Measurements from ENCODE around the gene ASB11. TPM values are rescaled to one million over a fixed set of nuclear protein-coding genes. Genes with fewer than 3 reads are reported as not detected.
A peak's percentile ranks its signal among the peaks of the same experiment; 100 is the strongest.

The ASB11 gene
- polyA plus RNA-seq, 1 donor (not counting 4 experiments of a cell fraction or from before 2014, with no cell fraction given): not detected

DNA sequence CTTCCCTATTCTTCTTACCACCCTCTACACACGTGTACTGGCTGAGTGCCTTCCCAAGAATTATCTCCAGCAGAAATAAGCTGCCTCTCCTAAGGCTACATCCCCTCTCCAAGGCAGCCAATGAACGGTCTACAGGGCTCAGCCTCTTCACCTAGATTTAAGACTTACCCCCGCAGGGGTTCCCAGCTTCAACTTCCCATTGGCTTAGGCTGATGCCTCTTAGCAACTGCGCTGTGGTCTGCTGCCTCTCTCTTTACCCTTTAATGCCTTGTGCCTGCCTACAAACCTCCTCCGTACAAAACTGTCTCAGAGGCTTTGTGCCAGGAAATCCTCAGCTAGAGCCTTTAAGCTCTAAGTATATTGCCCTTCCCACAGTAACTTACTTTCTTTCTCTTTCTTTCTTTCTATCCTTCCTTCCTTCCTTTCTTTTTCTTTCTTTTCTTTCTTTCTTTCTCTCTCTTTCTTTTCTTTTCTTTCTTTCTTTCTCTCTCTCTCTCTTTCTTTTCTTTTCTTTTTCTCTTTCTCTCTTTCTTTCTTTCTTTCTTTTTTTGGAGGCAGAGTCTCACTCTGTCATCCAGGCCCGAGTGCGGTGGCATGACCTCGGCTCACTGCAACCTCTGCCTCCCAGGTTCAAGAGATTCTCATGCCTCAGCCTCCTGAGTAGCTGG lies 35.0 kb upstream of the ASB11 start:
- no peaks in the 10 kb centered on the region for H3K36me3 ChIP-seq (ENCODE audit: control insufficient read depth in 2 of 2, extremely low read depth in 1 of 2, insufficient read depth in 2 of 2, low read length in 2 of 2)
- no peaks in the 10 kb centered on the region for H3K9me1 ChIP-seq (ENCODE audit: control insufficient read depth, extremely low read depth, insufficient read depth, low read length)
- H3K79me2 ChIP-seq (ENCODE audit: control insufficient read depth, insufficient read depth, low read length): no peaks in the 10 kb centered on the region
- no peak overlapping the region for H3K4me2 ChIP-seq (ENCODE audit: control insufficient read depth, extremely low read depth, insufficient read depth, low read depth, low read length)
- no peaks in the 10 kb centered on the region for H4K20me1 ChIP-seq (ENCODE audit: control insufficient read depth, extremely low read depth, insufficient read depth, low read length)
- H3K9me3 ChIP-seq (ENCODE audit: control insufficient read depth, low read depth, low read length): no peaks in the 10 kb centered on the region
- H2AFZ ChIP-seq (ENCODE audit: control insufficient read depth, low read length): no peak overlapping the region
- no peaks in the 10 kb centered on the region for H3K27me3 ChIP-seq (ENCODE audit: control insufficient read depth, extremely low read depth, insufficient read depth, low read length)
- no peaks in the 10 kb centered on the region for H3K4me1 ChIP-seq (ENCODE audit: control insufficient read depth, extremely low read depth, insufficient read depth, low read length)
- TF ChIP-seq CTCF (optimal IDR thresholded peaks at IDR 0.05 in 1 of 3, IDR thresholded peaks at IDR 0.05 in 1 of 3, conservative IDR thresholded peaks at IDR 0.05 in 1 of 3; ENCODE audit: extremely low read depth in 1 of 3, insufficient read depth in 2 of 3, low read length in 3 of 3) (no peak), EZH2 (IDR thresholded peaks at IDR 0.05; ENCODE audit: low read length) (no peak)
- dilution Hi-C loops (cut with MboI; ENCODE audit: extremely low pct_ligation_motif_present, low sequenced_read_pairs): loop anchor here (25.0 kb wide), 1 partner anchor 112 kb away; no protein-coding TSS in a partner anchor
- H3K9ac ChIP-seq (ENCODE audit: control insufficient read depth, extremely low read depth, insufficient read depth, low read length): no peak overlapping the region
- H3K27ac ChIP-seq (ENCODE audit: control insufficient read depth, insufficient read depth, low read length): no peak overlapping the region
- FAIRE-seq (no peak), DNase-seq (ENCODE audit: low read depth, low spot score) (no peak)
- no peak overlapping the region for H3K4me3 ChIP-seq (ENCODE audit: control insufficient read depth in 2 of 3, extremely low read depth in 1 of 3, insufficient read depth in 2 of 3, low read depth in 1 of 3, low read length in 3 of 3)

DNA sequence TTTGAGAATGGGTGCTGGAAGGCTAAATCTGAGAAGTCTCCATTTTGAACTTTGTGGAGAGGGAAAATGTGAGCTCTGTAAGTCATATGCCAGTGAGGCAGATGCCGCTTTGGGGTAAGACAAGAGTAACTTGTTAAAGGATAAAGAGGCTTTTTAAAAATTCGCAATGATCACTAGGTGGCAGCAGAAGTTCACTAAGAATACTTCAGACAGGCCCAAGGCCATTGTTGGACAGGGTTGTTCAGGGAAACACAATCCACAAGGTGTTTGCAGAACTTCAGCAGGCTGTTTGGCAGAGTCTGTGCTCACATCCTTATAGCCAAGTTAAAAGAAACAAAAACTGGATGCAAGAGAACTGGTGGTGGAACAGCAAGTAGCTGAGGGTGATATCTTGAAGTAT lies 33.6 kb upstream of the ASB11 start:
- no peak overlapping the region for H3K4me3 ChIP-seq (ENCODE audit: control insufficient read depth in 2 of 3, extremely low read depth in 1 of 3, insufficient read depth in 2 of 3, low read depth in 1 of 3, low read length in 3 of 3)
- H3K27me3 ChIP-seq (ENCODE audit: control insufficient read depth, extremely low read depth, insufficient read depth, low read length): no peaks in the 10 kb centered on the region
- no peak overlapping the region for H3K27ac ChIP-seq (ENCODE audit: control insufficient read depth, insufficient read depth, low read length)
- DNase-seq (ENCODE audit: low read depth, low spot score) (peak; percentile 36), FAIRE-seq (peak; percentile 81)
- dilution Hi-C loops (cut with MboI; ENCODE audit: extremely low pct_ligation_motif_present, low sequenced_read_pairs): no loop called here
- peak; percentile 53 to 55 (median 54) for TF ChIP-seq CTCF (optimal IDR thresholded peaks at IDR 0.05 in 1 of 3, IDR thresholded peaks at IDR 0.05 in 1 of 3, conservative IDR thresholded peaks at IDR 0.05 in 1 of 3; ENCODE audit: extremely low read depth in 1 of 3, insufficient read depth in 2 of 3, low read length in 3 of 3)
- TF ChIP-seq EZH2 (IDR thresholded peaks at IDR 0.05; ENCODE audit: low read length): no peak
- no peaks in the 10 kb centered on the region for H3K9me1 ChIP-seq (ENCODE audit: control insufficient read depth, extremely low read depth, insufficient read depth, low read length)
- no peaks in the 10 kb centered on the region for H3K36me3 ChIP-seq (ENCODE audit: control insufficient read depth in 2 of 2, extremely low read depth in 1 of 2, insufficient read depth in 2 of 2, low read length in 2 of 2)
- H3K9me3 ChIP-seq (ENCODE audit: control insufficient read depth, low read depth, low read length): no peaks in the 10 kb centered on the region
- H3K4me1 ChIP-seq (ENCODE audit: control insufficient read depth, extremely low read depth, insufficient read depth, low read length): no peaks in the 10 kb centered on the region
- no peaks in the 10 kb centered on the region for H4K20me1 ChIP-seq (ENCODE audit: control insufficient read depth, extremely low read depth, insufficient read depth, low read length)
- no peak overlapping the region for H2AFZ ChIP-seq (ENCODE audit: control insufficient read depth, low read length)
- no peak overlapping the region for H3K4me2 ChIP-seq (ENCODE audit: control insufficient read depth, extremely low read depth, insufficient read depth, low read depth, low read length)
- H3K79me2 ChIP-seq (ENCODE audit: control insufficient read depth, insufficient read depth, low read length): no peaks in the 10 kb centered on the region
- H3K9ac ChIP-seq (ENCODE audit: control insufficient read depth, extremely low read depth, insufficient read depth, low read length): no peak overlapping the region
